GM18502 (cell line): ENCODE measurements around the gene GPR31.
"Not testable (repeated sequence)": the region's sequence is repeated elsewhere in the genome, so short reads cannot be mapped to it uniquely, and the experiment has no call there.

Experiments
- ATAC-seq: cut with Tn5 transposase; IDR thresholded peaks from one replicate; pipeline ENCODE4 v1.9.1; 2021; ENCODE audit warnings: mild to moderate bottlenecking; ENCODE audit not compliant: unreplicated experiment, poor library complexity

The GPR31 gene

GRCh38 chr6:167168296-167168695 lies 10.5 kb upstream of the GPR31 start:
- not testable (repeated sequence) for ATAC-seq

- ATAC-seq: not testable (repeated sequence)
Measured at GRCh38 chr6:167167699-167168098, 9.9 kb upstream of the GPR31 start.

GRCh38 chr6:167165858-167166471 lies 8.2 kb upstream of the GPR31 start:
- ATAC-seq: no peak

- ATAC-seq: no peak
Measured at GRCh38 chr6:167164261-167164660, 6.5 kb upstream of the GPR31 start.

GRCh38 chr6:167163476-167164011 lies 5.8 kb upstream of the GPR31 start:
- no peak for ATAC-seq

GRCh38 chr6:167162591-167162990 lies 4.8 kb upstream of the GPR31 start:
- no peak for ATAC-seq

GRCh38 chr6:167161851-167162467 lies 4.2 kb upstream of the GPR31 start:
- no peak for ATAC-seq

- ATAC-seq: no peak
Measured at GRCh38 chr6:167157414-167157813, 366 bp downstream of the GPR31 start.

- no peak for ATAC-seq
Measured at GRCh38 chr6:167154895-167155294, 2.9 kb downstream of the GPR31 start.

GRCh38 chr6:167154291-167154690 lies 3.5 kb downstream of the GPR31 start:
- no peak for ATAC-seq

- peak; percentile 66 for ATAC-seq
Measured at GRCh38 chr6:167153521-167153959, 4.2 kb downstream of the GPR31 start.

- peak; percentile 60 for ATAC-seq
Measured at GRCh38 chr6:167152862-167153261, 4.9 kb downstream of the GPR31 start.

- ATAC-seq: no peak
Measured at GRCh38 chr6:167151648-167152047, 6.1 kb downstream of the GPR31 start.

GRCh38 chr6:167150941-167151549 lies 6.7 kb downstream of the GPR31 start:
- ATAC-seq: peak; percentile 57

- ATAC-seq: no peak
Measured at GRCh38 chr6:167148997-167149396, 8.8 kb downstream of the GPR31 start.

GRCh38 chr6:167148021-167148420 lies 9.8 kb downstream of the GPR31 start:
- no peak for ATAC-seq

GRCh38 chr6:167146977-167147376 lies 10.8 kb downstream of the GPR31 start:
- no peak for ATAC-seq

GRCh38 chr6:167146135-167146534 lies 11.6 kb downstream of the GPR31 start:
- ATAC-seq: no peak

- ATAC-seq: no peak
Measured at GRCh38 chr6:167145461-167145860, 12.3 kb downstream of the GPR31 start.

GRCh38 chr6:167143041-167143440 lies 14.7 kb downstream of the GPR31 start:
- no peak for ATAC-seq

GRCh38 chr6:167142433-167142761 lies 15.4 kb downstream of the GPR31 start:
- ATAC-seq: no peak
